Esophagus squamous epithelium (tissue), 5 donors: ENCODE data around the gene UBE2M. TPM values are rescaled to one million over a fixed set of nuclear protein-coding genes. Genes with fewer than 3 reads are reported as not detected.

Experiments
- DNase-seq: peaks from one replicate; lab custom pipeline; 2025; lab: John Stamatoyannopoulos, UW
- H3K27ac ChIP-seq, 4 donors: fragments of 200-600 bp; sonication (generic); one replicate each; pipeline ENCODE4 v1.5.1; 2016 to 2019; ENCODE audit warnings: mild to moderate bottlenecking in 1 of 4
- H3K27me3 ChIP-seq, 4 donors: fragments of 200-600 bp; sonication (generic); 1 replicate in 3 of 4; 2 replicates in 1 of 4; pipeline versions ENCODE4 v1.5.1 to v1.6.0; 2017 to 2021; ENCODE audit warnings: antibody characterized with exemption in 1 of 4
- H3K36me3 ChIP-seq, 3 donors: fragments of 200-600 bp; sonication (generic); one replicate each; pipeline ENCODE4 v1.5.1; 2016 to 2019
- H3K4me1 ChIP-seq, 3 donors: fragments of 200-600 bp; sonication (generic); one replicate each; pipeline ENCODE4 v1.5.1; 2017 to 2019
- H3K4me3 ChIP-seq, 4 donors: fragments of 200-600 bp; sonication (generic); 1 replicate in 3 of 4; 2 replicates in 1 of 4; pipeline ENCODE4 v1.5.1; 2016 to 2019; ENCODE audit warnings: mild to moderate bottlenecking in 2 of 4, moderate library complexity in 1 of 4
- H3K9me3 ChIP-seq, 3 donors: fragments of 200-600 bp; sonication (generic); one replicate each; pipeline ENCODE4 v1.5.1; 2016 to 2019
- CTCF ChIP-seq, 6 experiments: fragments of 450-650 bp in 4 of 6; fragments of 200-600 bp in 2 of 6; sonication (generic) in 2 of 6; IDR thresholded peaks; one replicate each; pipeline ENCODE4 v1.5.1; 2016 to 2019; ENCODE audit warnings: antibody characterized with exemption in 6 of 6, mild to moderate bottlenecking in 4 of 6, moderate library complexity in 4 of 6
- POLR2A ChIP-seq, 4 donors: fragments of 450-650 bp; IDR thresholded peaks; one replicate each; pipeline ENCODE4 v1.6.1; 2017; ENCODE audit warnings: antibody characterized with exemption in 4 of 4, mild to moderate bottlenecking in 4 of 4, moderate library complexity in 3 of 4
- WGBS, 2 donors: methylation state at CpG; one replicate each; pipeline ENCODE4 v1.1.5; 2018; 5-methylcytosine and 5-hydroxymethylcytosine counted together
- intact Hi-C: fragments of 100-400 bp; cut with DNase I; formaldehyde crosslinking; loops from one replicate; pipeline ENCODE4 v1.15.0; 2022
- total RNA-seq, 4 donors: library from RNA; depleted of rRNA; stranded (reverse); fragments of >200 nt; gene quantifications; one replicate each; pipeline ENCODE4 v1.1.0, GENCODE V29; 2016
- donor health status: DM: yes; HTN: yes; CAD: no.

UBE2M gene
- total RNA-seq, 4 donors from 2014 or later = 22.0 to 37.4 (median 24.7) TPM

DNA sequence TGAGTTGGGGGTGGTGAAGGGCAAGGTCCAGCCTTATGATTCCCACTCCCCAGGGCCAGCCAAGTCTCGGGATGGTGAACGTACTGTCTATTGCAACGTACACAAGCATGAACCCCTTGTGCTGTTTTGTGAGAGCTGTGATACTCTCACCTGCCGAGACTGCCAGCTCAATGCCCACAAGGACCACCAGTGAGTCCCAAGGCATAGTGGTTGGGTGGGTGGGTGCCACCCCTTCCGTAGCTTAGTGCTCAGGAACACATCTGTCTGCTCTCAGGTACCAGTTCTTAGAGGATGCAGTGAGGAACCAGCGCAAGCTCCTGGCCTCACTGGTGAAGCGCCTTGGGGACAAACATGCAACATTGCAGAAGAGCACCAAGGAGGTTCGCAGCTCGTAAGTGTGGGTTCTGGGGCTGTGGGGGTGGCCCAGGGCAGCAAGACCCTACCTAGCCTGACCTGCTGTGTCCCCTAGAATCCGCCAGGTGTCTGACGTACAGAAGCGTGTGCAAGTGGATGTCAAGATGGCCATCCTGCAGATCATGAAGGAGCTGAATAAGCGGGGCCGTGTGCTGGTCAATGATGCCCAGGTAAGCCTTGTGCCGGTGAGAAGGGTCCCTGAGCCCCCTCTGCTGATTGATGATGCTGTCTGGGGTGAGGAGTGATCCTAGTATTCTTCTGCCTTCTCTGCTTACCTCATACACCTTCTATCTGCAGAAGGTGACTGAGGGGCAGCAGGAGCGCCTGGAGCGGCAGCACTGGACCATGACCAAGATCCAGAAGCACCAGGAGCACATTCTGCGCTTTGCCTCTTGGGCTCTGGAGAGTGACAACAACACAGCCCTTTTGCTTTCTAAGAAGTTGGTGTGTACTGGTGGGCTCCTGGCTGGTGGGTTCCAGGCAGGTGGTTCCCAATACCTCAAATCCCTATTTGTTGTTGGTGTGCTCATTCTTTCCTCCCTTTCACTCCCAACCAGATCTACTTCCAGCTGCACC lies 10.8 kb downstream of the UBE2M start:
- DNase-seq = no peak
- Histone ChIP-seq H3K4me3 (no peak overlapping the region), H3K27me3 (no peaks in the 10 kb centered on the region), H3K4me1 (peaks cover 24 to 49% (median 29%) of the 10 kb centered on the region in 3 donors), H3K9me3 (no peaks in the 10 kb centered on the region), H3K27ac (no peak overlapping the region), H3K36me3 (peaks cover 41 to 74% (median 55%) of the 10 kb centered on the region in 3 donors)
- TF ChIP-seq CTCF (IDR thresholded peaks at IDR 0.05) = no peak
- no peak for TF ChIP-seq POLR2A (IDR thresholded peaks at IDR 0.05)
- 87 to 94% methylated on average over 7 to 10 of the region's 18 CpGs for WGBS, 2 donors
- intact Hi-C loops = no loop called here

- Histone ChIP-seq H3K4me1 (peaks cover 24 to 49% (median 29%) of the 10 kb centered on the region in 3 donors), H3K36me3 (peaks cover 39 to 59% (median 40%) of the 10 kb centered on the region in 3 donors), H3K4me3 (peak overlapping the region; percentile 64 to 98 (median 80)), H3K27me3 (peaks cover 0 to 5% (median 0%) of the 10 kb centered on the region in 4 donors), H3K9me3 (no peaks in the 10 kb centered on the region), H3K27ac (peak overlapping the region in 3 of 4 donors; percentile 93 to 98 (median 95))
- intact Hi-C loops = no loop called here
- WGBS, 2 donors = 0 to 18% methylated on average over 1 of the region's 1 CpG
- TF ChIP-seq POLR2A (IDR thresholded peaks at IDR 0.05) (no peak), CTCF (IDR thresholded peaks at IDR 0.05) (no peak)
- DNase-seq = no peak
Measured at GRCh38 chr19:58546019-58546530, 12.3 kb downstream of the UBE2M start.

GRCh38 chr19:58545286-58546018 lies 13.0 kb downstream of the UBE2M start:
- Histone ChIP-seq H3K27ac (peak overlapping the region; percentile 93 to 98 (median 95)), H3K4me3 (peak overlapping the region; percentile 64 to 98 (median 80)), H3K36me3 (peaks cover 33 to 52% (median 34%) of the 10 kb centered on the region in 3 donors), H3K4me1 (peaks cover 24 to 49% (median 29%) of the 10 kb centered on the region in 3 donors), H3K9me3 (no peaks in the 10 kb centered on the region), H3K27me3 (peaks cover 0 to 6% (median 0%) of the 10 kb centered on the region in 4 donors)
- intact Hi-C loops = no loop called here
- no peak for DNase-seq
- TF ChIP-seq POLR2A (IDR thresholded peaks at IDR 0.05) = no peak
- no peak for TF ChIP-seq CTCF (IDR thresholded peaks at IDR 0.05)
- 2 to 10% methylated on average over 15 to 18 of the region's 21 CpGs for WGBS, 2 donors

DNA sequence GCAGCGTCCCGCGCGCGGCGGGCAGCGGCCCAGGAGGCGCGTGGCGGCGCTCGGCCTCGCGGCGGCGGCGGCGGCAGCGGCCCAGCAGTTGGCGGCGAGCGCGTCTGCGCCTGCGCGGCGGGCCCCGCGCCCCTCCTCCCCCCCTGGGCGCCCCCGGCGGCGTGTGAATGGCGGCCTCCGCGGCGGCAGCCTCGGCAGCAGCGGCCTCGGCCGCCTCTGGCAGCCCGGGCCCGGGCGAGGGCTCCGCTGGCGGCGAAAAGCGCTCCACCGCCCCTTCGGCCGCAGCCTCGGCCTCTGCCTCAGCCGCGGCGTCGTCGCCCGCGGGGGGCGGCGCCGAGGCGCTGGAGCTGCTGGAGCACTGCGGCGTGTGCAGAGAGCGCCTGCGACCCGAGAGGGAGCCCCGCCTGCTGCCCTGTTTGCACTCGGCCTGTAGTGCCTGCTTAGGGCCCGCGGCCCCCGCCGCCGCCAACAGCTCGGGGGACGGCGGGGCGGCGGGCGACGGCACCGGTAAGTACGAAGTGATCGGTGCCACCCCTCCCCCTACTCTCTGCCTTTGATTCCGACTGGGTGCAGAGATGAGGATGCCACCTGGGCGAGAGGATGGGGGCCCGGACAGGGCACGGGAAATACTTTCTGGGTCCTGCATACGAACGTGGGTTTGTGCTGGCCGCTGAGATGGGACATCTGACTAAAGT lies 13.7 kb downstream of the UBE2M start:
- DNase-seq = no peak
- no peak for TF ChIP-seq POLR2A (IDR thresholded peaks at IDR 0.05)
- TF ChIP-seq CTCF (IDR thresholded peaks at IDR 0.05) = no peak
- Histone ChIP-seq H3K27me3 (peaks cover 0 to 11% (median 0%) of the 10 kb centered on the region in 4 donors), H3K4me3 (peak overlapping the region; percentile 64 to 98 (median 80)), H3K9me3 (no peaks in the 10 kb centered on the region), H3K4me1 (peaks cover 24 to 49% (median 29%) of the 10 kb centered on the region in 3 donors), H3K27ac (peak overlapping the region; percentile 93 to 98 (median 95)), H3K36me3 (peaks cover 27 to 45% (median 27%) of the 10 kb centered on the region in 3 donors)
- intact Hi-C loops = no loop called here
- WGBS, 2 donors = 0 to 3% methylated on average over 5 to 17 of the region's 92 CpGs
